Pancreas (tissue), 10 donors: ENCODE data around the gene CEMIP. TPM values are rescaled to one million over a fixed set of nuclear protein-coding genes. Genes with fewer than 3 reads are reported as not detected.

ENCODE experiments used
- ATAC-seq, 4 donors: fragments of 200-7000 bp; cut with Tn5 transposase; one replicate each; pipeline versions ENCODE4 v1.8.0 to v1.9.1; 2020; ENCODE audit warnings: mild to moderate bottlenecking in 4 of 4, moderate library complexity in 4 of 4
- DNase-seq, 6 donors: peaks; one replicate each; pipeline ENCODE4 v3.0.0-alpha.2; 2020
- FAIRE-seq: peaks from 2 replicates; lab custom pipeline; 2012; peaks lifted over from hg19 to GRCh38; lab: Jason Lieb, UNC
- H3K27ac ChIP-seq, 4 donors: fragments of 200-600 bp; sonication (generic); 1 replicate in 3 of 4; 2 replicates in 1 of 4; pipeline versions ENCODE4 v1.5.0 to v1.8.0; 2020
- H3K27me3 ChIP-seq, 4 donors: fragments of 200-600 bp; one replicate each; pipeline ENCODE4 v1.8.0; 2021
- H3K36me3 ChIP-seq, 3 donors: fragments of 200-600 bp; sonication (generic) in 1 of 3; one replicate each; pipeline versions ENCODE4 v1.5.0 to v1.8.0; 2020 to 2021
- H3K4me1 ChIP-seq, 3 donors: fragments of 200-600 bp; one replicate each; pipeline ENCODE4 v1.8.0; 2021
- H3K4me3 ChIP-seq, 4 donors: fragments of 200-600 bp; sonication (generic) in 2 of 4; one replicate each; pipeline versions ENCODE4 v1.5.0 to v1.8.0; 2020 to 2021
- H3K9me3 ChIP-seq, 4 donors: fragments of 200-600 bp; one replicate each; pipeline ENCODE4 v1.8.0; 2021
- CTCF ChIP-seq, 4 donors: fragments of 200-600 bp; sonication (generic) in 3 of 4; IDR thresholded peaks; one replicate each; pipeline versions ENCODE4 v1.5.0 to v1.8.0; 2021; ENCODE audit warnings: antibody characterized with exemption in 4 of 4
- WGBS, 2 donors: extraction: QIAGEN DNeasy Blood & Tissue Kit; methylation state at CpG; one replicate each; pipeline ENCODE4 v1.1.7; 2013; 5-methylcytosine and 5-hydroxymethylcytosine counted together
- intact Hi-C, 3 donors: fragments of 100-400 bp; cut with DNase I; formaldehyde crosslinking; loops; one replicate each; pipeline versions ENCODE4 v1.11.1 to v1.14.2; 2022
- polyA plus RNA-seq, 2 donors: library from polyadenylated mRNA; stranded (reverse); fragments of 200-250 nt; gene quantifications; one replicate each; pipeline ENCODE4 v1.2.3, GENCODE V29; 2013
- total RNA-seq, 6 donors: library from RNA; stranded (reverse); fragmentation: NEBNext Ultra II Directional in 4 of 6; extraction: Animal tissue kit (Norgen Biotek cat#: 25700) in 4 of 6; gene quantifications; one replicate each; pipeline versions ENCODE4 v1.2.1 to v1.2.4, GENCODE V29; 2021 to 2023
- donor health status: healthy with polysubstance abuse.
- donor health status: DM: no; HTN: no; CAD: no; lungs with moderate emphysema.
- donor health status: DM: no; HTN: no; CAD: no.
- donor health status: control.
- donor health status: control.
- donor health status: Bipolar disorder and iron deficiency.
- donor health status: DM: yes; HTN: yes; CAD: no.
- donor health status: DM: no; HTN: no; CAD: no.
- donor health status: DM: no; HTN: no; CAD: no.
- donor health status: DM: yes; HTN: yes; CAD: no.

CEMIP gene
- total and polyA plus RNA-seq, 8 donors, result 0.07 to 0.41 (median 0.12) TPM; not detected in 1

- no peak for DNase-seq
- Histone ChIP-seq H3K27me3 (no peaks in the 10 kb centered on the region), H3K4me1 (peaks cover 3 to 18% (median 8%) of the 10 kb centered on the region in 3 donors), H3K4me3 (no peak overlapping the region), H3K27ac (peak overlapping the region in 2 of 4 donors; percentile 23 to 39), H3K36me3 (peaks cover 0 to 6% (median 3%) of the 10 kb centered on the region in 3 donors), H3K9me3 (no peaks in the 10 kb centered on the region)
- ATAC-seq, result no peak
- intact Hi-C loops, result no loop called here
- 76 to 78% methylated on average over 9 of the region's 9 CpGs for WGBS, 2 donors
- no peak for TF ChIP-seq CTCF (IDR thresholded peaks at IDR 0.05)
- FAIRE-seq, result no peak
Observed at GRCh38 chr15:80984856-80985255, 205.7 kb downstream of the CEMIP start.

- H3K9me3 ChIP-seq, result no peaks in the 10 kb centered on the region
- no peak overlapping the region for H3K27ac ChIP-seq
- intact Hi-C loops, result no loop called here
- no peak overlapping the region for H3K4me3 ChIP-seq
- 81 to 82% methylated on average over 5 of the region's 5 CpGs for WGBS, 2 donors
- TF ChIP-seq CTCF (IDR thresholded peaks at IDR 0.05), result no peak
- H3K27me3 ChIP-seq, result no peaks in the 10 kb centered on the region
- peaks cover 0 to 6% (median 0%) of the 10 kb centered on the region in 3 donors for H3K36me3 ChIP-seq
- FAIRE-seq (no peak), ATAC-seq (no peak), DNase-seq (no peak)
- H3K4me1 ChIP-seq, result peaks cover 11 to 27% (median 11%) of the 10 kb centered on the region in 3 donors
Observed at GRCh38 chr15:80985981-80986380, 206.8 kb downstream of the CEMIP start.

GRCh38 chr15:80986487-80986886 is 207.3 kb downstream of the CEMIP start:
- 95 to 100% methylated on average over 1 of the region's 1 CpG for WGBS, 2 donors
- intact Hi-C loops, result no loop called here
- no peaks in the 10 kb centered on the region for H3K27me3 ChIP-seq
- peaks cover 11 to 32% (median 14%) of the 10 kb centered on the region in 3 donors for H3K4me1 ChIP-seq
- no peaks in the 10 kb centered on the region for H3K9me3 ChIP-seq
- no peak overlapping the region for H3K4me3 ChIP-seq
- peaks cover 0 to 4% (median 0%) of the 10 kb centered on the region in 3 donors for H3K36me3 ChIP-seq
- no peak for DNase-seq
- H3K27ac ChIP-seq, result no peak overlapping the region
- ATAC-seq, result no peak
- no peak for TF ChIP-seq CTCF (IDR thresholded peaks at IDR 0.05)
- FAIRE-seq, result no peak

GRCh38 chr15:80988148-80988796 is 209.1 kb downstream of the CEMIP start:
- H3K4me1 ChIP-seq, result peaks cover 11 to 37% (median 14%) of the 10 kb centered on the region in 3 donors
- no peak overlapping the region for H3K27ac ChIP-seq
- H3K27me3 ChIP-seq, result no peaks in the 10 kb centered on the region
- no peak for DNase-seq
- WGBS, 2 donors, result 30 to 35% methylated on average over 8 of the region's 8 CpGs
- ATAC-seq, result no peak
- TF ChIP-seq CTCF (IDR thresholded peaks at IDR 0.05), result no peak
- no peak for FAIRE-seq
- intact Hi-C loops, result no loop called here
- no peaks in the 10 kb centered on the region for H3K36me3 ChIP-seq
- peak overlapping the region; percentile 64 to 94 (median 84) for H3K4me3 ChIP-seq
- no peaks in the 10 kb centered on the region for H3K9me3 ChIP-seq

GRCh38 chr15:80989081-80989517 is 209.9 kb downstream of the CEMIP start:
- Histone ChIP-seq H3K9me3 (no peaks in the 10 kb centered on the region), H3K4me3 (peak overlapping the region; percentile 64 to 94 (median 84)), H3K4me1 (peaks cover 11 to 37% (median 14%) of the 10 kb centered on the region in 3 donors), H3K27me3 (no peaks in the 10 kb centered on the region), H3K27ac (peak overlapping the region; percentile 81 to 94 (median 88)), H3K36me3 (no peaks in the 10 kb centered on the region)
- 0 to 2% methylated on average over 7 of the region's 7 CpGs for WGBS, 2 donors
- TF ChIP-seq CTCF (IDR thresholded peaks at IDR 0.05), result no peak
- DNase-seq (peak in 1 of 6 donors; percentile 37), FAIRE-seq (no peak), ATAC-seq (peak in 3 of 4 donors; percentile 2 to 13 (median 6))
- intact Hi-C loops, result no loop called here
